ENCODE data around the gene CACNB4. TPM values are rescaled to one million over a fixed set of nuclear protein-coding genes. Genes with fewer than 3 reads are reported as not detected.
"Not testable (repeated sequence)": the region's sequence is repeated elsewhere in the genome, so short reads cannot be mapped to it uniquely, and the experiment has no call there.

The CACNB4 gene
- total RNA-seq, 2 donors from 2014 or later: 15.4 to 40.6 TPM

DNA sequence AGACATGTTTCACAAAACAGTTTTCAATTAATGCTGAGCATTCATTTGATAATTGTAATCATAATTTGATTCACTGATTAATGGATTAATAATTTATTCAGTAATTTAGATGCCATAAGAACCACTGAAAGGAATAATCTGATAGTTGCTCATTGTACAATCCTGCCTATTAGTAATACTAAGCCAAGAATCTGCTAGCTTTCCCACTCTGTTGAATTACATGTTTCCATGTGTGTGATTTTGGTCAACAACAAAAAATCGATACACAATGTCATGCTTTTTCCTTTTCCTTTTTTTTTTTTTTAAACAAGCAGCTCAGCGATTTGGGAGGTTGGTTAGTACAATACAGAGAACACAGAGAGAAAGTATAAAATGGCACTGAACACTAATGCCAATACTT is 296.5 kb downstream of the CACNB4 start:
- intact Hi-C loops (cut with DNase I): no loop called here
- Histone ChIP-seq H3K27me3 (replicated peaks; ENCODE audit: insufficient read depth) (no peaks in the 10 kb centered on the region), H3K4me3 (no peak overlapping the region), H3K9me3 (no peaks in the 10 kb centered on the region), H3K36me3 (no peaks in the 10 kb centered on the region), H3K27ac (no peak overlapping the region), H3K4me1 (replicated peaks) (no peaks in the 10 kb centered on the region)
- no peak for DNase-seq (ENCODE audit: low spot score)
- no peak for TF ChIP-seq CTCF (IDR thresholded peaks at IDR 0.05)
- TF ChIP-seq POLR2AphosphoS5 (IDR thresholded peaks at IDR 0.05): no peak
- TF ChIP-seq POLR2A (IDR thresholded peaks at IDR 0.05): no peak
- WGBS: 97% methylated on average over 2 of the region's 2 CpGs

DNA sequence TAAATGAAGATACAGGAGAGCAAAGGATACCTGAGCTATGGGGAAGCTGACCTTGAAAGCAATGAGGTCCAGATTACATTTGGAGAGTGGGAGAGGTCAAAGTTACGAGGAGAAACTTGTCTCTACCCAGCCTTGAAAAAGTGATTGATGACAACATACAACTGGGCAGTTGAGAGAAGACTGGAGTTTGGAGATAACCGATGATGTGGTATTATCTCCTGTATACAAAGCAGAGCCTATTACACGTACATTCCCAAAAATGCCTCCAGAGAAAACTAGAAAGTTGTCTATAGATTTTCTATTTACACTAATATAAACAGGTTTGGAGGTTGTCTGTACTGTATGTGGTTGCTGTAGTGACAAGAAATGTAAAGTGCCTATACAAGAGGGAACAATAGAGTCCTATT is 299.0 kb downstream of the CACNB4 start:
- Histone ChIP-seq H3K27ac (no peak overlapping the region), H3K9me3 (no peaks in the 10 kb centered on the region), H3K36me3 (no peaks in the 10 kb centered on the region), H3K4me1 (replicated peaks) (no peaks in the 10 kb centered on the region), H3K4me3 (no peak overlapping the region), H3K27me3 (replicated peaks; ENCODE audit: insufficient read depth) (no peaks in the 10 kb centered on the region)
- no peak for DNase-seq (ENCODE audit: low spot score)
- TF ChIP-seq POLR2A (IDR thresholded peaks at IDR 0.05) (no peak), CTCF (IDR thresholded peaks at IDR 0.05) (no peak), POLR2AphosphoS5 (IDR thresholded peaks at IDR 0.05) (no peak)
- intact Hi-C loops (cut with DNase I): no loop called here
- WGBS: 93% methylated on average over 3 of the region's 3 CpGs

DNA sequence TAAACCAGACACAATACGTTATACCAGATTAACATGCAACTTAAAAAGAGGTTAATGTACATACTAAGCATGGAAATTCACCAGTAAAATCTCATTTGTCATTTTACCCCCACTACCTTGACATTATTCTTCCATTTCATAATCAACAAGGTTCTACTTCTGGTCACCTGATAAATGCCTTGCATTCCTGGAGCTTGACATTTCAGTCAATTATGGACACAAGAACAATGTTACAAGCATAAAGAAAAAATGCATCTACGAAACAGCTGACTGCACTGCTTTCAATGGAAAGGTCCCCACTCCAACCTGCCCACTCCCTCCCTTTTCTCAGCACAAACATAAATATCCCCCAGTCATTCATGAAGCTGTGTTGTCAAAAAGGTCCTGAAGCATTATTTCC is 302.1 kb downstream of the CACNB4 start:
- WGBS: 92% methylated on average over 2 of the region's 2 CpGs
- Histone ChIP-seq H3K4me1 (replicated peaks) (no peaks in the 10 kb centered on the region), H3K36me3 (no peaks in the 10 kb centered on the region), H3K27me3 (replicated peaks; ENCODE audit: insufficient read depth) (no peaks in the 10 kb centered on the region), H3K9me3 (no peaks in the 10 kb centered on the region), H3K4me3 (no peak overlapping the region), H3K27ac (no peak overlapping the region)
- no peak for DNase-seq (ENCODE audit: low spot score)
- TF ChIP-seq CTCF (IDR thresholded peaks at IDR 0.05): no peak
- TF ChIP-seq POLR2AphosphoS5 (IDR thresholded peaks at IDR 0.05): no peak
- TF ChIP-seq POLR2A (IDR thresholded peaks at IDR 0.05): no peak
- intact Hi-C loops (cut with DNase I): no loop called here

- DNase-seq (ENCODE audit: low spot score): no peak
- 76% methylated on average over 4 of the region's 4 CpGs for WGBS
- H3K9me3 ChIP-seq: no peaks in the 10 kb centered on the region
- intact Hi-C loops (cut with DNase I): no loop called here
- no peak overlapping the region for H3K27ac ChIP-seq
- TF ChIP-seq POLR2A (IDR thresholded peaks at IDR 0.05): no peak
- no peak for TF ChIP-seq POLR2AphosphoS5 (IDR thresholded peaks at IDR 0.05)
- no peak for TF ChIP-seq CTCF (IDR thresholded peaks at IDR 0.05)
- H3K36me3 ChIP-seq: no peaks in the 10 kb centered on the region
- H3K27me3 ChIP-seq (replicated peaks; ENCODE audit: insufficient read depth): no peaks in the 10 kb centered on the region
- H3K4me1 ChIP-seq (replicated peaks): no peaks in the 10 kb centered on the region
- H3K4me3 ChIP-seq: no peak overlapping the region
Measured at GRCh38 chr2:151795646-151796240, 303.1 kb downstream of the CACNB4 start.

- intact Hi-C loops (cut with DNase I); H3K4me3 ChIP-seq; H3K4me1 ChIP-seq (replicated peaks); H3K27me3 ChIP-seq (replicated peaks; ENCODE audit: insufficient read depth); H3K27ac ChIP-seq; H3K9me3 ChIP-seq; DNase-seq (ENCODE audit: low spot score); H3K36me3 ChIP-seq: not testable (repeated sequence)
- WGBS: 90% methylated on average over 6 of the region's 6 CpGs
Measured at GRCh38 chr2:151794422-151794821, 304.4 kb downstream of the CACNB4 start.

Data from prostate gland (tissue), 2 donors.